HCT116 (cell line): Measurements from ENCODE around the gene IGFBP7. TPM values are rescaled to one million over a fixed set of nuclear protein-coding genes. Genes with fewer than 3 reads are reported as not detected.

ENCODE experiments used
- ATAC-seq: fragments of 200-7000 bp; cut with Tn5 transposase; 2 replicates; pipeline ENCODE4 v1.9.1; 2020; ENCODE audit warnings: mild to moderate bottlenecking, moderate library complexity
- BruUV-seq: library from RNA; stranded (reverse); fragments of 400-500 nt; replicated peaks from 2 replicates; lab custom pipeline; 2021; lab: Mats Ljungman, UMichigan
- CTCF ChIA-PET: fragments of 300-600 bp; sonication (Branson Sonifier 250); formaldehyde crosslinking; loops from one replicate; lab custom pipeline; 2021; ENCODE audit warnings: antibody characterized with exemption; lab: Charles Lee
- POLR2A ChIA-PET: fragments of 300-600, 350-600 bp; sonication (Branson Sonifier 250); formaldehyde crosslinking; loops from one replicate; lab custom pipeline; 2021; ENCODE audit warnings: antibody characterized with exemption; lab: Charles Lee
- RAD21 ChIA-PET, 2 experiments: fragments of 300-600 bp; sonication (Branson Sonifier 250); formaldehyde crosslinking; loops; one replicate each; lab custom pipeline; 2023; ENCODE audit warnings: low total read pairs in 2 of 2; ENCODE audit not compliant: uncharacterized antibody in 2 of 2, unreplicated experiment in 2 of 2, low non-redundant PET in 1 of 2; lab: Charles Lee
- DNase-seq: peaks from one replicate; pipeline ENCODE4 v3.0.0-alpha.2; 2010; ENCODE audit warnings: low read depth, low spot score
- H2AFZ ChIP-seq: fragments of 200-600 bp; shearing (Covaris generic), sonication (generic); 2 replicates; pipeline ENCODE4 v1.6.1; 2017; ENCODE audit warnings: low read depth, mixed run types, mixed read lengths, antibody characterized with exemption, low read length; ENCODE audit not compliant: poor library complexity, severe bottlenecking
- H3K27ac ChIP-seq: 2 replicates; pipeline ENCODE4 v1.5.1; 2012; ENCODE audit warnings: low read depth, low read length
- H3K27me3 ChIP-seq: fragments of 200-600 bp; sonication (generic); 2 replicates; pipeline ENCODE4 v1.6.1; 2016; ENCODE audit warnings: mixed run types, low read length, mixed read lengths; ENCODE audit not compliant: insufficient read depth
- H3K36me3 ChIP-seq, 2 experiments: fragments of 200-500 bp in 1 of 2; fragments of 200-600 bp in 1 of 2; sonication (Bioruptor generic) in 1 of 2; sonication (generic) in 1 of 2; 2 replicates each; pipeline versions ENCODE4 v1.5.1 to v1.6.1; 2014 to 2016; ENCODE audit warnings: low read length in 2 of 2, inconsistent platforms in 1 of 2, mixed read lengths in 1 of 2, mixed run types in 1 of 2; ENCODE audit not compliant: insufficient read depth in 2 of 2, control insufficient read depth in 1 of 2
- H3K4me1 ChIP-seq, 2 experiments: fragments of 200-600 bp in 1 of 2; sonication (generic) in 1 of 2; 2 replicates each; pipeline versions ENCODE4 v1.5.1 to v1.6.1; 2012 to 2017; ENCODE audit warnings: low read length in 2 of 2, inconsistent platforms in 1 of 2, mild to moderate bottlenecking in 1 of 2, mixed read lengths in 1 of 2, mixed run types in 1 of 2, moderate library complexity in 1 of 2; ENCODE audit not compliant: insufficient read depth in 2 of 2, control insufficient read depth in 1 of 2
- H3K4me2 ChIP-seq: fragments of 200-600 bp; sonication (generic); 2 replicates; pipeline ENCODE4 v1.6.1; 2017; ENCODE audit warnings: mixed run types, low read length, mixed read lengths
- H3K4me3 ChIP-seq, 2 experiments: fragments of 200-600 bp in 1 of 2; sonication (generic) in 1 of 2; replicated peaks in 1 of 2; 2 replicates each; pipeline ENCODE4 v1.5.1; 2011 to 2016; ENCODE audit warnings: low read length in 2 of 2, control low read depth in 1 of 2, low read depth in 1 of 2, mild to moderate bottlenecking in 1 of 2, mixed read lengths in 1 of 2, mixed run types in 1 of 2
- H3K79me2 ChIP-seq: fragments of 200-600 bp; sonication (generic); 2 replicates; pipeline ENCODE4 v1.6.1; 2017; ENCODE audit warnings: mild to moderate bottlenecking, mixed run types, low read length, moderate library complexity, mixed read lengths; ENCODE audit not compliant: insufficient read depth
- H3K9ac ChIP-seq: fragments of 200-600 bp; sonication (generic); 2 replicates; pipeline ENCODE4 v1.6.1; 2016; ENCODE audit warnings: low read length, mixed read lengths
- H3K9me2 ChIP-seq: fragments of 200-600 bp; sonication (generic), shearing (Covaris generic); 2 replicates; pipeline ENCODE4 v1.6.1; 2017; ENCODE audit warnings: mixed run types, mild to moderate bottlenecking, moderate library complexity; ENCODE audit not compliant: insufficient read depth
- H3K9me3 ChIP-seq, 2 experiments: fragments of 200-500 bp in 1 of 2; fragments of 200-600 bp in 1 of 2; sonication (Bioruptor generic) in 1 of 2; sonication (generic) in 1 of 2; 2 replicates each; pipeline ENCODE4 v1.6.1; 2014 to 2017; ENCODE audit warnings: low read length in 2 of 2, mixed read lengths in 2 of 2, inconsistent platforms in 1 of 2, low read depth in 1 of 2, mild to moderate bottlenecking in 1 of 2, mixed run types in 1 of 2, moderate library complexity in 1 of 2; ENCODE audit not compliant: control insufficient read depth in 1 of 2, insufficient read depth in 1 of 2
- H4K20me1 ChIP-seq: fragments of 200-600 bp; sonication (generic), shearing (Covaris generic); 2 replicates; pipeline ENCODE4 v1.6.1; 2017; ENCODE audit warnings: mixed run types, mild to moderate bottlenecking, moderate library complexity; ENCODE audit not compliant: insufficient read depth
- CEBPB ChIP-seq: IDR thresholded peaks from 2 replicates; pipeline ENCODE4 v1.6.1; 2012; ENCODE audit warnings: low read depth
- EGR1 ChIP-seq: IDR thresholded peaks from 2 replicates; pipeline ENCODE4 v1.6.1; 2012; ENCODE audit warnings: low read depth
- ELF1 ChIP-seq: IDR thresholded peaks from 2 replicates; pipeline ENCODE4 v1.6.1; 2012; ENCODE audit warnings: low read depth, borderline replicate concordance
- JUND ChIP-seq: IDR thresholded peaks from 2 replicates; pipeline ENCODE4 v1.6.1; 2012
- POLR2AphosphoS5 ChIP-seq: IDR thresholded peaks from 2 replicates; pipeline ENCODE4 v1.6.1; 2011; ENCODE audit warnings: mild to moderate bottlenecking, low read depth, low read length, moderate library complexity
- SIN3A ChIP-seq: IDR thresholded peaks from 2 replicates; pipeline ENCODE4 v1.6.1; 2012; ENCODE audit warnings: low read depth
- SP1 ChIP-seq: IDR thresholded peaks from 2 replicates; pipeline ENCODE4 v1.6.1; 2012; ENCODE audit warnings: low read depth
- SRF ChIP-seq: IDR thresholded peaks from 2 replicates; pipeline ENCODE4 v1.6.1; 2012; ENCODE audit warnings: low read depth
- TCF7L2 ChIP-seq: IDR thresholded peaks from 2 replicates; pipeline ENCODE4 v1.7.0; 2011; ENCODE audit warnings: borderline replicate concordance, inconsistent platforms; ENCODE audit not compliant: insufficient read depth, insufficient read length; ENCODE audit errors: extremely low read depth
- YY1 ChIP-seq: IDR thresholded peaks from 2 replicates; pipeline ENCODE4 v1.6.1; 2011; ENCODE audit warnings: low read length, low read depth, moderate library complexity, mild to moderate bottlenecking; ENCODE audit not compliant: insufficient replicate concordance; ENCODE audit errors: extremely low read depth
- intact Hi-C: fragments of 100-400 bp; cut with micrococcal nuclease; formaldehyde crosslinking; loops from 2 replicates; pipeline ENCODE4 v1.10.0; 2022
- total RNA-seq: library from RNA; stranded (reverse); gene quantifications from one replicate; pipeline ENCODE4 v1.2.1, GENCODE V29; 2021; ENCODE audit not compliant: unreplicated experiment
- TF ChIP-seq, protein P1 (sequence below), 3 experiments: fragments of 200-600 bp in 1 of 3; sonication (generic) in 1 of 3; IDR thresholded peaks in 2 of 3; conservative IDR thresholded peaks in 1 of 3; 2 replicates each; pipeline ENCODE4 v1.5.1; 2012 to 2017; ENCODE audit warnings: low read depth in 2 of 3, low read length in 2 of 3, antibody characterized with exemption in 1 of 3, borderline replicate concordance in 1 of 3, control low read depth in 1 of 3, mild to moderate bottlenecking in 1 of 3, mixed read lengths in 1 of 3, mixed run types in 1 of 3, moderate library complexity in 1 of 3; ENCODE audit not compliant: insufficient read depth in 1 of 3
- TF ChIP-seq, protein P2 (sequence below): IDR thresholded peaks from 2 replicates; pipeline ENCODE4 v1.6.1; 2012
- TF ChIP-seq, protein P3 (sequence below): IDR thresholded peaks from 2 replicates; pipeline ENCODE4 v1.6.1; 2011; ENCODE audit warnings: mild to moderate bottlenecking, low read length, moderate library complexity; ENCODE audit not compliant: insufficient replicate concordance; ENCODE audit errors: extremely low read depth
- TF ChIP-seq, protein P4 (sequence below): IDR thresholded peaks from 2 replicates; pipeline ENCODE4 v1.6.1; 2012

The IGFBP7 gene
- total RNA-seq, 1 experiment from 2014 or later, result 0.91 TPM

DNA sequence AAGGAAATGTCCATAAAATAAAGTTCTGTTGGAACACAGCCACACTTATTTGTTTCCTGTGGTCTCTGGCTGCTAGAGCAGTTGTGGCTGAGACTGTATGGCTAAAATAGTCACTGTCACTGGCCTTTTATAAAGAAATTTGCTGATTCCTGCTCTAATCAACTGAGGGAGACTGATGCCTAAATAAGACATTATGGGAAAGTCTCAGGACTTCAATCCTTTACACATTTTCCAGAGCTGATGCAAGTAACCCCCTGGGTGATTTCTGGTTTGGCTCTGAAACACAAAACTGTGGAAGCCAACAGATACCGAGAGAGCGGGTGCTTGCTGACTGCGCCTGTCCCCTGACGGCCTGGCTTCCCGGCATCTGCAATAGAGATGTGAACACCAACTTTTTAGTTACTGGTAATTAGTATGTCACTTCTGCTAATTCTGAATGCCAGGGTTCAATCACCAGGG, 67.4 kb downstream of the IGFBP7 start (continued):
- TF ChIP-seq, protein P1, sequence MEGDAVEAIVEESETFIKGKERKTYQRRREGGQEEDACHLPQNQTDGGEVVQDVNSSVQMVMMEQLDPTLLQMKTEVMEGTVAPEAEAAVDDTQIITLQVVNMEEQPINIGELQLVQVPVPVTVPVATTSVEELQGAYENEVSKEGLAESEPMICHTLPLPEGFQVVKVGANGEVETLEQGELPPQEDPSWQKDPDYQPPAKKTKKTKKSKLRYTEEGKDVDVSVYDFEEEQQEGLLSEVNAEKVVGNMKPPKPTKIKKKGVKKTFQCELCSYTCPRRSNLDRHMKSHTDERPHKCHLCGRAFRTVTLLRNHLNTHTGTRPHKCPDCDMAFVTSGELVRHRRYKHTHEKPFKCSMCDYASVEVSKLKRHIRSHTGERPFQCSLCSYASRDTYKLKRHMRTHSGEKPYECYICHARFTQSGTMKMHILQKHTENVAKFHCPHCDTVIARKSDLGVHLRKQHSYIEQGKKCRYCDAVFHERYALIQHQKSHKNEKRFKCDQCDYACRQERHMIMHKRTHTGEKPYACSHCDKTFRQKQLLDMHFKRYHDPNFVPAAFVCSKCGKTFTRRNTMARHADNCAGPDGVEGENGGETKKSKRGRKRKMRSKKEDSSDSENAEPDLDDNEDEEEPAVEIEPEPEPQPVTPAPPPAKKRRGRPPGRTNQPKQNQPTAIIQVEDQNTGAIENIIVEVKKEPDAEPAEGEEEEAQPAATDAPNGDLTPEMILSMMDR (IDR thresholded peaks at IDR 0.05 in 2 of 3, conservative IDR thresholded peaks at IDR 0.05 in 1 of 3; ENCODE audit: borderline replicate concordance in 1 of 3, insufficient read depth in 1 of 3, low read depth in 2 of 3, low read length in 2 of 3), result no peak
- TF ChIP-seq, protein P2, sequence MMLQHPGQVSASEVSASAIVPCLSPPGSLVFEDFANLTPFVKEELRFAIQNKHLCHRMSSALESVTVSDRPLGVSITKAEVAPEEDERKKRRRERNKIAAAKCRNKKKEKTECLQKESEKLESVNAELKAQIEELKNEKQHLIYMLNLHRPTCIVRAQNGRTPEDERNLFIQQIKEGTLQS, result no peak

- ATAC-seq, result no peak
- ChIA-PET CTCF (no interaction called here), POLR2A (no interaction called here)
- TF ChIP-seq ELF1 (no peak), POLR2AphosphoS5 (no peak), YY1 (no peak), CEBPB (no peak), SIN3A (no peak), JUND (no peak), SRF (no peak), TCF7L2 (no peak), SP1 (no peak), EGR1 (no peak)
- TF ChIP-seq, protein P1 (IDR thresholded peaks at IDR 0.05 in 2 of 3, conservative IDR thresholded peaks at IDR 0.05 in 1 of 3; ENCODE audit: borderline replicate concordance in 1 of 3, insufficient read depth in 1 of 3, low read depth in 2 of 3, low read length in 2 of 3), result no peak
- TF ChIP-seq, protein P3, sequence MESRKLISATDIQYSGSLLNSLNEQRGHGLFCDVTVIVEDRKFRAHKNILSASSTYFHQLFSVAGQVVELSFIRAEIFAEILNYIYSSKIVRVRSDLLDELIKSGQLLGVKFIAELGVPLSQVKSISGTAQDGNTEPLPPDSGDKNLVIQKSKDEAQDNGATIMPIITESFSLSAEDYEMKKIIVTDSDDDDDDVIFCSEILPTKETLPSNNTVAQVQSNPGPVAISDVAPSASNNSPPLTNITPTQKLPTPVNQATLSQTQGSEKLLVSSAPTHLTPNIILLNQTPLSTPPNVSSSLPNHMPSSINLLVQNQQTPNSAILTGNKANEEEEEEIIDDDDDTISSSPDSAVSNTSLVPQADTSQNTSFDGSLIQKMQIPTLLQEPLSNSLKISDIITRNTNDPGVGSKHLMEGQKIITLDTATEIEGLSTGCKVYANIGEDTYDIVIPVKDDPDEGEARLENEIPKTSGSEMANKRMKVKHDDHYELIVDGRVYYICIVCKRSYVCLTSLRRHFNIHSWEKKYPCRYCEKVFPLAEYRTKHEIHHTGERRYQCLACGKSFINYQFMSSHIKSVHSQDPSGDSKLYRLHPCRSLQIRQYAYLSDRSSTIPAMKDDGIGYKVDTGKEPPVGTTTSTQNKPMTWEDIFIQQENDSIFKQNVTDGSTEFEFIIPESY, result no peak
- TF ChIP-seq, protein P4, sequence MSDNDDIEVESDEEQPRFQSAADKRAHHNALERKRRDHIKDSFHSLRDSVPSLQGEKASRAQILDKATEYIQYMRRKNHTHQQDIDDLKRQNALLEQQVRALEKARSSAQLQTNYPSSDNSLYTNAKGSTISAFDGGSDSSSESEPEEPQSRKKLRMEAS, result no peak
Measured at GRCh38 chr4:57041020-57041419, 69.2 kb downstream of the IGFBP7 start.

More at GRCh38 chr4:57041020-57041419, 69.2 kb downstream of the IGFBP7 start:
- no peak for DNase-seq
- Histone ChIP-seq H3K9ac (no peak overlapping the region), H3K4me2 (no peak overlapping the region), H3K36me3 (no peaks in the 10 kb centered on the region), H3K27ac (no peak overlapping the region), H3K9me3 (no peaks in the 10 kb centered on the region), H4K20me1 (no peaks in the 10 kb centered on the region), H3K9me2 (no peaks in the 10 kb centered on the region), H3K4me1 (0 out of 4 replicates have a peak, but pooled peaks cover 0 to 4% of the 10 kb centered on the region in 2 experiments), H2AFZ (no peak overlapping the region), H3K79me2 (no peaks in the 10 kb centered on the region), H3K27me3 (no peaks in the 10 kb centered on the region), H3K4me3 (no peak overlapping the region)
- BruUV-seq, result no TSS peak
- intact Hi-C loops, result no loop called here
- RAD21 ChIA-PET, result no interaction called here
